Ovary (tissue), 9 donors: Measurements from ENCODE around the gene SLIT2. TPM values are rescaled to one million over a fixed set of nuclear protein-coding genes. Genes with fewer than 3 reads are reported as not detected.

Source experiments
- DNase-seq, 5 donors: peaks; one replicate each; pipeline ENCODE4 v3.0.0-alpha.2; 2019 to 2020
- H3K27ac ChIP-seq, 2 donors: fragments of 200-600 bp; one replicate each; pipeline versions ENCODE4 v1.5.1 to v1.8.0; 2019 to 2022
- H3K27me3 ChIP-seq: fragments of 200-600 bp; one replicate; pipeline ENCODE4 v1.8.0; 2022
- H3K36me3 ChIP-seq: fragments of 200-600 bp; sonication (generic); one replicate; pipeline ENCODE4 v1.5.1; 2019
- H3K4me1 ChIP-seq: one replicate; pipeline ENCODE4 v1.8.1; 2013; ENCODE audit warnings: mild to moderate bottlenecking, moderate library complexity; ENCODE audit not compliant: insufficient read depth
- H3K4me3 ChIP-seq: fragments of 200-600 bp; sonication (generic); one replicate; pipeline ENCODE4 v1.5.1; 2017
- H3K9me3 ChIP-seq, 2 donors: fragments of 200-600 bp in 1 of 2; sonication (generic) in 1 of 2; one replicate each; pipeline versions ENCODE4 v1.5.1 to v1.8.1; 2013 to 2019; ENCODE audit warnings: mild to moderate bottlenecking in 1 of 2, moderate library complexity in 1 of 2
- EP300 ChIP-seq: sonication (generic); formaldehyde crosslinking; IDR thresholded peaks from one replicate; pipeline ENCODE4 v1.6.1; 2017; ENCODE audit warnings: antibody characterized with exemption
- POLR2A ChIP-seq: fragments of 450-650 bp; IDR thresholded peaks from one replicate; pipeline ENCODE4 v1.6.1; 2017; ENCODE audit warnings: antibody characterized with exemption, mild to moderate bottlenecking, moderate library complexity
- WGBS, 3 donors: extraction: QIAGEN DNeasy Blood & Tissue Kit in 1 of 3; methylation state at CpG; one replicate each; pipeline versions ENCODE4 v1.1.5 to v1.1.7; 2013 to 2017; 5-methylcytosine and 5-hydroxymethylcytosine counted together
- intact Hi-C, 4 donors: fragments of 100-400 bp; cut with DNase I; formaldehyde crosslinking; loops; one replicate each; pipeline versions ENCODE4 v1.11.0 to v1.15.1; 2022 to 2023
- polyA plus RNA-seq, 2 donors: library from polyadenylated mRNA; stranded (reverse); fragments of 200-250 nt in 1 of 2; fragments of 350-450 nt in 1 of 2; fragmentation: Illumina TruSeq in 1 of 2; extraction: RNeasy Lipid Tissue Mini Kit (QIAGEN cat#74804) in 1 of 2; gene quantifications; one replicate each; pipeline ENCODE4 v1.2.3, GENCODE V29; 2013 to 2014
- total RNA-seq, 7 donors: library from RNA; depleted of rRNA in 2 of 7; stranded (reverse); fragments of >200 nt in 2 of 7; fragmentation: NEBNext Ultra II Directional in 3 of 7; extraction: Animal tissue kit (Norgen Biotek cat#: 25700) in 3 of 7; gene quantifications; one replicate each; pipeline versions ENCODE4 v1.1.0 to v1.2.4, GENCODE V29; 2016 to 2023
- TF ChIP-seq, protein P1 (sequence below), 3 donors: fragments of 450-650 bp in 2 of 3; fragments of 200-600 bp in 1 of 3; IDR thresholded peaks; one replicate each; pipeline versions ENCODE4 v1.5.1 to v1.8.0; 2016 to 2022; ENCODE audit warnings: antibody characterized with exemption in 3 of 3, mild to moderate bottlenecking in 1 of 3
- donor health status: DM: no; HTN: no; CAD: no; lungs with moderate emphysema.
- donor health status: DM: no; HTN: no; CAD: no.
- donor health status: Bipolar disorder and iron deficiency.
- donor health status: DM: yes; HTN: yes; CAD: no.
- donor health status: DM: no; HTN: no; CAD: no.
- donor health status: DM: yes; HTN: yes; CAD: no.

The SLIT2 gene
- total and polyA plus RNA-seq, 9 donors = 2.0 to 17.7 (median 10.1) TPM

DNA sequence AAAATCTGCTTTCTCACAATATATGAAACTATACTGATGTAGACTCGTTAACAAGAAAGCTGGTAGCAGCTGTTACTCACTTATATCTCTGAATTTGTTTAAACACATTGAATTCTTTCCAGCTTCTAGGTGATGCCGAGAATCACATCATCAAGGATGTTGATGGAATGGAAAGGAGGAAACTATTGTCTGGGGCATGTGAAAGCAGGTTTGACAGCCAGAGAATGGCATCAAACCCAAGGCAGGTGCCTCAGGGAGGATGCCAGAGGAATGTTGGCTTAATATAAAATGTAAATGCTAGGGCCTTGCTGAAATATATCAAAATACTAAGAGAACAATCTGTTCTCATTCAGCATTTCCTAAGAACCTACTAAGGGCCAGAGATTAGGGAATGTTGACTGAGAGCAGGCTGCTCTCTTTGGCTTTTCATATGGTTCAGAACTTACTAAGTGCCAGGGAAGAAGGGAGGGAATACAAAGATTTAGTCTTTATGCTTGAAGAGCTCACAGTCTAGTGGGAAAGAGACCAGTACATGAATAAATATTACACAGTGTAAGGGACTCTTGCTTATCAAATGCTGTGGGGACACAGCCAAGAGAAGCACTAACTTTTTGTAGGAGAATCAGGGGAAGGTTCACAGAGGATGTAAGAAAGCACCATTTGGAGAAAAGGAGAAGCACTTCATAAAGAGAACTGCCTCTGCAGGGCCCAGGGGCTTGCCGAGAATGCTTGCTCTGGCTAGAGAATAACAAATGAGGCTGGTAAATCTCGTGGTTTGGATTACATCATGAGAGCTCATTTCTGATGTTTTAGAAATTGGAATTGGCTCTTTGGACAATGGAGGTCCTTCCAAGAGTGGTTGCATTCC is 14.7 kb downstream of the SLIT2 start:
- Histone ChIP-seq H3K27me3 (no peaks in the 10 kb centered on the region), H3K4me1 (no peaks in the 10 kb centered on the region), H3K36me3 (no peaks in the 10 kb centered on the region), H3K9me3 (no peaks in the 10 kb centered on the region), H3K4me3 (no peak overlapping the region), H3K27ac (no peak overlapping the region)
- DNase-seq = no peak
- WGBS, 3 donors = 31 to 42% (median 36%) methylated on average over 4 of the region's 4 CpGs
- intact Hi-C loops = no loop called here
- TF ChIP-seq, protein P1, sequence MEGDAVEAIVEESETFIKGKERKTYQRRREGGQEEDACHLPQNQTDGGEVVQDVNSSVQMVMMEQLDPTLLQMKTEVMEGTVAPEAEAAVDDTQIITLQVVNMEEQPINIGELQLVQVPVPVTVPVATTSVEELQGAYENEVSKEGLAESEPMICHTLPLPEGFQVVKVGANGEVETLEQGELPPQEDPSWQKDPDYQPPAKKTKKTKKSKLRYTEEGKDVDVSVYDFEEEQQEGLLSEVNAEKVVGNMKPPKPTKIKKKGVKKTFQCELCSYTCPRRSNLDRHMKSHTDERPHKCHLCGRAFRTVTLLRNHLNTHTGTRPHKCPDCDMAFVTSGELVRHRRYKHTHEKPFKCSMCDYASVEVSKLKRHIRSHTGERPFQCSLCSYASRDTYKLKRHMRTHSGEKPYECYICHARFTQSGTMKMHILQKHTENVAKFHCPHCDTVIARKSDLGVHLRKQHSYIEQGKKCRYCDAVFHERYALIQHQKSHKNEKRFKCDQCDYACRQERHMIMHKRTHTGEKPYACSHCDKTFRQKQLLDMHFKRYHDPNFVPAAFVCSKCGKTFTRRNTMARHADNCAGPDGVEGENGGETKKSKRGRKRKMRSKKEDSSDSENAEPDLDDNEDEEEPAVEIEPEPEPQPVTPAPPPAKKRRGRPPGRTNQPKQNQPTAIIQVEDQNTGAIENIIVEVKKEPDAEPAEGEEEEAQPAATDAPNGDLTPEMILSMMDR (IDR thresholded peaks at IDR 0.05) = no peak
- no peak for TF ChIP-seq POLR2A
- TF ChIP-seq EP300 = no peak

- no peaks in the 10 kb centered on the region for H3K36me3 ChIP-seq
- TF ChIP-seq, protein P1 (IDR thresholded peaks at IDR 0.05) = no peak
- no peak overlapping the region for H3K27ac ChIP-seq
- H3K27me3 ChIP-seq = no peaks in the 10 kb centered on the region
- no peaks in the 10 kb centered on the region for H3K9me3 ChIP-seq
- intact Hi-C loops = no loop called here
- DNase-seq = no peak
- H3K4me3 ChIP-seq = no peak overlapping the region
- H3K4me1 ChIP-seq = no peaks in the 10 kb centered on the region
These were observed 16.3 kb downstream of the SLIT2 start for GRCh38 chr4:20268028-20268427.

DNA sequence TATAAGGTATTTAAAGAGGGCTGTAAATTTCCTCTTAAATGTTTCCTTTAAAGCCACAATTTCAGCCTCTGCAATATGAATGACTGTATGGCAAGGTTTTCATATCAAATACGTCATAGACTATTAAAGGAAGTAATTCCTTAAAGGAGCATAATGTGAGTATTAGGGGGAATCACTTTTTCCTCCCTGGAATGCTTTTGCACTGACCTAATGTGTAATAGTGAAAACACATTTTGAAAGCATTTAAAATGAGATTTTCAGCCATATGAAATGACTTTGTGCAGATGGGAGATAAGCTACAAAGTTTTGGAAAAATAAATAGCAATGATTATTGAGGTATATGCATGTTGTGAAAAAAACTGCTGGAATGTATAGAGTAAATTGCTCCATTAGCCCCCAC is 17.6 kb downstream of the SLIT2 start:
- intact Hi-C loops = no loop called here
- DNase-seq = no peak
- Histone ChIP-seq H3K4me3 (no peak overlapping the region), H3K4me1 (no peaks in the 10 kb centered on the region), H3K27ac (no peak overlapping the region), H3K27me3 (no peaks in the 10 kb centered on the region), H3K36me3 (no peaks in the 10 kb centered on the region), H3K9me3 (no peaks in the 10 kb centered on the region)
- TF ChIP-seq POLR2A (no peak), EP300 (no peak)
- TF ChIP-seq, protein P1 (IDR thresholded peaks at IDR 0.05) = no peak
- WGBS, 3 donors = 73 to 80% (median 80%) methylated on average over 1 of the region's 1 CpG

DNA sequence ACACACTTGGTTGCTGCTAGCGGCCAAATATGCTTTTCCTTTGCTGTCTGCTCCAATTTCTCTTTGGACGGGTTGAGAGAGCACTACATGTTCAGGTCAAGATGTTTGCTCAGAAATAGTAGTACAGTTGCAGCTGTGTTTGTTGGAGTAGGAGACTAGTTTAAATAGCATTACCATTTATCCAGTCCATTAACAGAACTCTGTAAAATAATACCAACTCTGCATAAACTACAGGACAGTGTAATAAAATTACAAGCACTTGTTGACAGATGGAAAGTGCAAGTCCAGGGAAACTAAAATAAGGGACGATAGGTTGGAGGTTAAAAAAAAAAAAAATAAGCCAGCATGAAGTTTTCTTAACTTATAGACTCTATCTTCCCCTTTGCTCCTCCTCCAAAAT is 20.2 kb downstream of the SLIT2 start:
- Histone ChIP-seq H3K36me3 (no peaks in the 10 kb centered on the region), H3K4me1 (no peaks in the 10 kb centered on the region), H3K27me3 (no peaks in the 10 kb centered on the region), H3K4me3 (no peak overlapping the region), H3K27ac (no peak overlapping the region), H3K9me3 (no peaks in the 10 kb centered on the region)
- 58 to 75% (median 71%) methylated on average over 3 of the region's 3 CpGs for WGBS, 3 donors
- TF ChIP-seq POLR2A (no peak), EP300 (no peak)
- TF ChIP-seq, protein P1 (IDR thresholded peaks at IDR 0.05) = no peak
- intact Hi-C loops = no loop called here
- DNase-seq = no peak
